ENCODE measurements around the gene NR1I3. TPM values are rescaled to one million over a fixed set of nuclear protein-coding genes. Genes with fewer than 3 reads are reported as not detected.
"Not testable (repeated sequence)": the region's sequence is repeated elsewhere in the genome, so short reads cannot be mapped to it uniquely, and the experiment has no call there.

NR1I3 gene
- total RNA-seq, 6 donors from 2014 or later: not detected

DNA sequence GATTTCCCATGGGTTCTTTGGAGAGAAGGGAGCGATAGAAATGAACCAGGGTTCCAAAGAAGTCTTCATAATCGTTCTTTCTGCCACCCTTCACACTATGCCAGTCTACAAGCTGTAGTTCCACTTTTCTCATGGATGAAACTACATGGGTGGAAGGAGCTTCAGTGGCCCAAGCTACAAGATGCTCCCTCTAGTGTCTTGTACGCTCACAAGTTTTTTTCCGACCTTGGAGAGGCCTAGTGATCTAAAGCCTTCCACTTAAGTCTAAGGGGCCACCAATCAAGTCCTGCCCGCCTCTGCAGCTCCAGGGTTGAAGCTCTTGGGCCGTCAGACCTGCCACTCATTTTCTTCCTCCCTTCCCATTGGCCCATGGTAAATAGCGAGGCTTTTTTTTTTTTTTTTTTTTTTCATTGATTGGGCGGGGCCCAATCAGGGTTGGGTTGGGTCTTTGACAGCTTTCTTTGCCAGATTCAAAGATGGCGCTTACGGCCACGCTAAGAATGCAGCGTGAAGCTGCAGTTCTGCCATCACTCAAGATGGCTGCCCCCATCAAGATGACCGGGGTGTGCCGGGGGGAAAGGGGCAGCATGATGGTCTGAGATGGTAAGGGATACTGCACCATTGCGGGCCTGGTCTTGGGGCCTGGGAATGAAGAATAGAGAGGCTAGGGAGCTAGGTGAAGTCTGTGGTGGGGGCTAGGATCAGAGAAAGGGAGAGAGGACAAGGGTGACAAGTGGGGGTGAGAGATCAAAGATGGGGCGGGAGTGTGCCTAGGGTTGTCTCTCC, 12.3 kb downstream of the NR1I3 start, which contains the start of gene TOMM40L:
Gene TOMM40L, plus strand, starts transcription at position 527 of the 786 bp plus-strand sequence. CDS start 430 bp downstream, outside the sequence.
- H3K27me3 ChIP-seq: no peaks in the 10 kb centered on the region
- DNase-seq (peak in 1 of 2 donors; percentile 96), ATAC-seq (ENCODE audit: low FRiP score in 2 of 2) (peak; percentile 95 to 96)
- peak within 1 kb of the TSS; percentile 60 to 75 (median 68) for H3K4me3 ChIP-seq
- H3K36me3 ChIP-seq: peaks cover 4 to 27% (median 24%) of the 10 kb centered on the region in 4 donors
- H3K4me1 ChIP-seq: peaks cover 13 to 29% (median 26%) of the 10 kb centered on the region in 4 donors
- peak within 1 kb of the TSS in 3 of 4 donors; percentile 54 to 80 (median 80) for H3K27ac ChIP-seq
- TF ChIP-seq POLR2AphosphoS5 (IDR thresholded peaks at IDR 0.05): peak; percentile 35 to 48
- peak; percentile 36 to 64 (median 57) for TF ChIP-seq CTCF (IDR thresholded peaks at IDR 0.05)
- no peak for TF ChIP-seq EP300 (IDR thresholded peaks at IDR 0.05)
- TF ChIP-seq POLR2A (IDR thresholded peaks at IDR 0.05): peak in 1 of 4 donors; percentile 33
- 6 to 8% methylated on average over 16 of the region's 16 CpGs for WGBS, 2 donors
- no peaks in the 10 kb centered on the region for H3K9me3 ChIP-seq

GRCh38 chr1:161225178-161225533, 12.8 kb downstream of the NR1I3 start:
- ATAC-seq (ENCODE audit: low FRiP score in 2 of 2) (peak in 1 of 2 donors; percentile 1), DNase-seq (no peak)
- H3K36me3 ChIP-seq: peaks cover 4 to 22% (median 22%) of the 10 kb centered on the region in 4 donors
- TF ChIP-seq EP300 (IDR thresholded peaks at IDR 0.05) (peak in 1 of 4 donors; percentile 13), CTCF (IDR thresholded peaks at IDR 0.05) (no peak)
- H3K9me3 ChIP-seq: no peaks in the 10 kb centered on the region
- peaks cover 13 to 29% (median 26%) of the 10 kb centered on the region in 4 donors for H3K4me1 ChIP-seq
- peak overlapping the region in 3 of 4 donors; percentile 36 to 76 (median 54) for H3K27ac ChIP-seq
- H3K4me3 ChIP-seq: no peak overlapping the region
- no peaks in the 10 kb centered on the region for H3K27me3 ChIP-seq
- WGBS, 2 donors: 74 to 77% methylated on average over 7 of the region's 7 CpGs

DNA sequence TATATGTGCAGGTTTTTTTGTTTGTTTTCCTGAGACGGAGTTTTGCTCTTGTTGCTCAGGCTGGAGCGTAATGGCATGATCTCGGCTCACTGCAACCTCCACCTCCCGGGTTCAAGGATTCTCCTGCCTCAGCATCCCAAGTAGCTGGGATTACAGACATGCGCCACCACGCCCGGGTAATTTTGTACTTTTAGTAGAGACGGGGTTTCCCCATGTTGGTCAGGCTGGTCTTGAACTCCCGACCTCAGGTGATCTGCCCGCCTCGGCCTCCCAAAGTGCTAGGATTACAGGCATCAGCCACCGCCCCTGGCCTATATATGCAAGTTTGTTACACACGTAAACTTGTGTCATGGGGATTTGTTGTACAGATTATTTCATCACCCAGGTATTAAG, 13.3 kb downstream of the NR1I3 start:
- H3K4me3 ChIP-seq; DNase-seq; H3K27me3 ChIP-seq; H3K9me3 ChIP-seq; H3K27ac ChIP-seq; ATAC-seq (ENCODE audit: low FRiP score in 2 of 2): not testable (repeated sequence)
- H3K36me3 ChIP-seq: peaks cover 4 to 18% (median 17%) of the 10 kb centered on the region in 4 donors
- H3K4me1 ChIP-seq: peaks cover 13 to 29% (median 26%) of the 10 kb centered on the region in 4 donors
- WGBS, 2 donors: 89% methylated on average over 10 to 13 of the region's 13 CpGs

DNA sequence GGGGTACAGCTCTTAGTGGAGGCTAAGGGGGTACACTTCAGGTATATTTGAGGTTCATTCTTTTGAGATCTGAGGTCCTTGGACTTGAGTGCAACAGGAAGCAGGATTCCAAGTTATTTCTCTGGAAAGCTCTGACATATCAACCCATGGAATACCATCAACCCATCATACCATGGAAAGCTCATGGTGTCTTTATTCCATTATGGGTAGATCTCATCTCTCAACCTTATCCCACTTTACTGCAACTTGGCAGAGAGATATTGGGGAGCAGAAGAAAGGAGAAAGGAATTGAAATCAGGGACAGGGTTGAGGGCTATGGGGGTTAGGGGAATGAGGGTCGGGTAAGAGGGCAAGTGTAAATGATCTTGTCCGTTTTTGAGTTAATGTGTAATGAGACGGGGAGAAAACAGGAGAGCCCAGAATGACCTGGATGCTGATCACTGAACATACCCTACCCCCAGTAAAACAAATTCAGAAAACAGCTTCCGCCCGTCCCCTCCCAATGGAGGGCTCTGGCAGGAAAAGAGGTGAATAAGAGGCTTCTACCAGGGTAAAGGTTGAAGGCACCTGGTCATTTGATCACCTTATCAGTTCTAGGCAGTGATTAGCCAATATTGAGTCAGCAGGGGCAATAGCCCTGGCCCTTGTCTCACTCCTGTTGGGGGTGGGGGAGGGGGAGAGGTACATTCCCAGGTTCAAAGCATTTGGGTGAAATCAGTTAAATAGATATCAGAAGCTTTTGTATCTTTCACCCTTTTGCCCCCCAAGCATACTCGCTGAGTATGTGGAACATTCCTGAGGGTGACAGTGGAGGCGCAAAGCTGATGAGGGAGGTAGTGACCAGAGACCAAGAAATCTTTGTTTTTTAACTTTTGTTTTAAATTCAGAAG, 14.0 kb downstream of the NR1I3 start:
- Histone ChIP-seq H3K4me3 (no peak overlapping the region), H3K27ac (no peak overlapping the region), H3K36me3 (peaks cover 4 to 11% (median 10%) of the 10 kb centered on the region in 4 donors), H3K27me3 (no peaks in the 10 kb centered on the region), H3K9me3 (no peaks in the 10 kb centered on the region), H3K4me1 (peaks cover 13 to 29% (median 26%) of the 10 kb centered on the region in 4 donors)
- TF ChIP-seq POLR2AphosphoS5 (IDR thresholded peaks at IDR 0.05): no peak
- no peak for TF ChIP-seq POLR2A (IDR thresholded peaks at IDR 0.05)
- TF ChIP-seq CTCF (IDR thresholded peaks at IDR 0.05): no peak
- no peak for TF ChIP-seq EP300 (IDR thresholded peaks at IDR 0.05)
- DNase-seq: no peak
- 86 to 89% methylated on average over 7 of the region's 7 CpGs for WGBS, 2 donors
- ATAC-seq (ENCODE audit: low FRiP score in 2 of 2): no peak

All from upper lobe of left lung (tissue), 6 donors.